NT2/D1 (cell line): ENCODE measurements around the gene ZNF438.

Experiments
- SUZ12 ChIP-seq: IDR thresholded peaks from 2 replicates; pipeline ENCODE4 v1.6.1; 2011; ENCODE audit not compliant: insufficient read length, insufficient read depth; ENCODE audit errors: extremely low read depth
- ZNF274 ChIP-seq: IDR thresholded peaks from 2 replicates; pipeline ENCODE4 v1.6.1; 2011; ENCODE audit warnings: mild to moderate bottlenecking, low read depth, low read length

GRCh38 chr10:31055573-31056251 is 24.0 kb upstream of the ZNF438 start:
- TF ChIP-seq ZNF274 (no peak), SUZ12 (no peak)
